GM19043 (cell line): ENCODE measurements around the gene COL24A1.

Experiments used
- ATAC-seq: cut with Tn5 transposase; IDR thresholded peaks from one replicate; pipeline ENCODE4 v1.9.1; 2021; ENCODE audit warnings: low read depth; ENCODE audit not compliant: unreplicated experiment

The COL24A1 gene

GRCh38 chr1:86156566-86157455 is at the start of gene COL24A1:
COL24A1 (minus strand) TSS chr1:86156772; CDS start chr1:86156396, 376 bp downstream.
- ATAC-seq = no peak

GRCh38 chr1:86205741-86206140 is 49.2 kb upstream of the COL24A1 start:
- no peak for ATAC-seq

- no peak for ATAC-seq
Measured at GRCh38 chr1:86202552-86203340, 46.2 kb upstream of the COL24A1 start.

- no peak for ATAC-seq
Measured at GRCh38 chr1:86201311-86201710, 44.7 kb upstream of the COL24A1 start.

- ATAC-seq = no peak
Measured at GRCh38 chr1:86200901-86201300, 44.3 kb upstream of the COL24A1 start.

GRCh38 chr1:86197206-86197855 is 40.8 kb upstream of the COL24A1 start:
- ATAC-seq = no peak

GRCh38 chr1:86195281-86195680 is 38.7 kb upstream of the COL24A1 start:
- ATAC-seq = no peak

GRCh38 chr1:86194491-86195034 is 38.0 kb upstream of the COL24A1 start:
- no peak for ATAC-seq

- no peak for ATAC-seq
Measured at GRCh38 chr1:86192417-86192816, 35.8 kb upstream of the COL24A1 start.

GRCh38 chr1:86191958-86192357 is 35.4 kb upstream of the COL24A1 start:
- no peak for ATAC-seq

- ATAC-seq = no peak
Measured at GRCh38 chr1:86190873-86191272, 34.3 kb upstream of the COL24A1 start.

- ATAC-seq = no peak
Measured at GRCh38 chr1:86184426-86184825, 27.9 kb upstream of the COL24A1 start.

GRCh38 chr1:86183810-86184209 is 27.2 kb upstream of the COL24A1 start:
- no peak for ATAC-seq

- no peak for ATAC-seq
Measured at GRCh38 chr1:86176226-86176625, 19.7 kb upstream of the COL24A1 start.

GRCh38 chr1:86175756-86176155 is 19.2 kb upstream of the COL24A1 start:
- no peak for ATAC-seq

GRCh38 chr1:86169625-86170024 is 13.1 kb upstream of the COL24A1 start:
- ATAC-seq = no peak

GRCh38 chr1:86159800-86160199 is 3.2 kb upstream of the COL24A1 start:
- ATAC-seq = no peak

- ATAC-seq = no peak
Measured at GRCh38 chr1:86155807-86156565, 586 bp downstream of the COL24A1 start.

GRCh38 chr1:86155051-86155806 is 1.3 kb downstream of the COL24A1 start:
- no peak for ATAC-seq
